ENCODE measurements around the gene HSPB6.

Gene HSPB6

DNA sequence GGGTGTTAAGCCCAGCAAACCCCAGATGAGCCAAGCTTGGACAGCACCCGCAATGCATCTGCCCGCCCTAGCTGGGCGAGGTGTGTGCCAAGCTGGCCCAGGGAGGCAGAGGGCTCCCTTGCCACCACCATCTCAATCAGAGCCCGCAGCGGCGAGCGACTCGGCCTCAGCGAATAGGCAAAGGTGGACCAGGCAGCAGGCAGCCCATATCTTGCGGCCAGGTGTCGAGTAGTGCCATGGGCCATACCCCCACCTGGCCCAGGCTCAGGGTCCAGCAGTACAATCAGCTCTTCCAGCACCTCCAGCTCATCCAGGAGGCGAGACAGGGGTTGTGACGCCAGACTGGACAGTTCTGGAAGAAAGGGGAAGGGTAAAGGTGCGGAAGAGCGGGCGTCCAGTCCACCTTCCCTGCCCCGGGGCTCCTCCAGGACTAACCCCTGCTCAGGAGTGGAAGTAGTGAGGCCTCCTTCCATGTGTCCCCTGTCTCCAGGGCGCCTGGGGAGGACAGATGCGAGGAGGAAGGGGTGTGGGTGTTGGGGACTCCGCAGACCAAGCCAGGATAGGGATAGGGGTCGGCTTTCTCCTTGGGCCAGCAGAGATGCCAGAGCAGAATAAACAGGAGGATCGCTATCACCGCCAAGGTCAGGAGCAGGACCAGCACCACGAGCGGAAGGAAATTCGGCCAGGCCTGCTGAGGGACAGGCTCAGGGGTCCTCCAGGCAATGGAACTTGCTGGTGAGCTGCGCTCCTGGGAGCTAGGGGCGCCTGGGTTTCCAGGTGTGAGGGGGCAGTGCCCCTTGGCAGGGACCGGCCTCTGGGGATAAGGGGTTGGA is 17.3 kb downstream of the HSPB6 start:
- TF ChIP-seq, protein P1, sequence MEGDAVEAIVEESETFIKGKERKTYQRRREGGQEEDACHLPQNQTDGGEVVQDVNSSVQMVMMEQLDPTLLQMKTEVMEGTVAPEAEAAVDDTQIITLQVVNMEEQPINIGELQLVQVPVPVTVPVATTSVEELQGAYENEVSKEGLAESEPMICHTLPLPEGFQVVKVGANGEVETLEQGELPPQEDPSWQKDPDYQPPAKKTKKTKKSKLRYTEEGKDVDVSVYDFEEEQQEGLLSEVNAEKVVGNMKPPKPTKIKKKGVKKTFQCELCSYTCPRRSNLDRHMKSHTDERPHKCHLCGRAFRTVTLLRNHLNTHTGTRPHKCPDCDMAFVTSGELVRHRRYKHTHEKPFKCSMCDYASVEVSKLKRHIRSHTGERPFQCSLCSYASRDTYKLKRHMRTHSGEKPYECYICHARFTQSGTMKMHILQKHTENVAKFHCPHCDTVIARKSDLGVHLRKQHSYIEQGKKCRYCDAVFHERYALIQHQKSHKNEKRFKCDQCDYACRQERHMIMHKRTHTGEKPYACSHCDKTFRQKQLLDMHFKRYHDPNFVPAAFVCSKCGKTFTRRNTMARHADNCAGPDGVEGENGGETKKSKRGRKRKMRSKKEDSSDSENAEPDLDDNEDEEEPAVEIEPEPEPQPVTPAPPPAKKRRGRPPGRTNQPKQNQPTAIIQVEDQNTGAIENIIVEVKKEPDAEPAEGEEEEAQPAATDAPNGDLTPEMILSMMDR (IDR thresholded peaks at IDR 0.05; ENCODE audit: extremely low read depth, insufficient read depth, missing control alignments): no peak
- peak; percentile 14 for DNase-seq (ENCODE audit: low spot score)
- in situ Hi-C loops (cut with MboI; ENCODE audit: low pct_unique_long_range_greater_than_20kb, low sequenced_read_pairs, unreplicated experiment): no loop called here

DNA sequence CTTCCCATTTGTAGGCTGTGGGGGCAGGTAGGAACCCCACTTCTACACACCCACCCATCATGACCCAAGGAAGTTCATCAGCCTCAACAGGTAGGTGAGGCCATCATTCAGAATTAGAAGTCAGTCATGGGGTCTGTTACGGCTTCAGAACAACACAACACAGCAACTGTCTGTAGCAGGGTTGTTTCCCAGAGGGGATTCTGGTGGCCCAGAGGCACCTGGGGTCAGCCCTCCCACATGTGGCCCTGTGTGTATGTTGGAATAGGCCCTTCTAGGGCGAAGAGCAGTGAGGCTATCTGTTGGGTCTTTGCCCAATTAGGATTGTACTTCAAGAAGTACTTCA is 18.0 kb downstream of the HSPB6 start:
- in situ Hi-C loops (cut with MboI; ENCODE audit: low pct_unique_long_range_greater_than_20kb, low sequenced_read_pairs, unreplicated experiment): no loop called here
- TF ChIP-seq, protein P1 (IDR thresholded peaks at IDR 0.05; ENCODE audit: extremely low read depth, insufficient read depth, missing control alignments): no peak
- peak; percentile 28 for DNase-seq (ENCODE audit: low spot score)

DNA sequence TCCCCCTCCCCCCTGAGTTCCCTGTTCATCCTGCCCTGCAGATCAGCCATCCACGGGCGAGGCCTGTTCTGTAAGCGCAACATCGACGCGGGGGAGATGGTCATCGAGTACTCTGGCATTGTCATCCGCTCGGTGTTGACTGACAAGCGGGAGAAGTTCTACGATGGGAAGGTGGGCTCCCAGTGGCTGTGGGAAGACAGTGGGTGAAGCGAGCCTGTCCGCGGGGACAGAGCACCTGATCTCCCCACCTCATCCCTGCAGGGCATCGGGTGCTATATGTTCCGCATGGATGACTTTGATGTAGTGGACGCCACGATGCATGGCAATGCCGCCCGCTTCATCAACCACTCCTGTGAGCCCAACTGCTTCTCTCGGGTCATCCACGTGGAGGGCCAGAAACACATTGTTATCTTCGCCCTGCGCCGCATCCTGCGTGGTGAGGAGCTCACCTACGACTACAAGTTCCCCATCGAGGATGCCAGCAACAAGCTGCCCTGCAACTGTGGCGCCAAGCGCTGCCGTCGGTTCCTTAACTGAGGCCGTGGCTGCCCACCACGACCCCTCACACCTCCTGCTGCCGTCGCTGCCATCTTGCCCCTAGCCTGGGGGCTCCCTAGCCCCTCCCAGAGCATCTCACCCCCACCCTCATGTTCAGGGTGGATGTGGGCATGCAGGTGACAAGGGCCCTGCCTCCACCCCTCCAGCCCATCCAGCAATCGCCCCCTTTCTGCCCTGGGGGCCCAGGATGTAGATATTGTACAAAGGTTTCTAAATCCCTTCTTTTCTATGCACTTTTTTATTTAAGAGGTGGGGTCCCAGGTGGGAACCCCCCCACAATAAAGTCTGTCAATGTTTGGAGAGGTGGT is 18.6 kb downstream of the HSPB6 start:
- DNase-seq (ENCODE audit: low spot score): peak; percentile 9
- in situ Hi-C loops (cut with MboI; ENCODE audit: low pct_unique_long_range_greater_than_20kb, low sequenced_read_pairs, unreplicated experiment): no loop called here
- TF ChIP-seq, protein P1 (IDR thresholded peaks at IDR 0.05; ENCODE audit: extremely low read depth, insufficient read depth, missing control alignments): no peak

DNA sequence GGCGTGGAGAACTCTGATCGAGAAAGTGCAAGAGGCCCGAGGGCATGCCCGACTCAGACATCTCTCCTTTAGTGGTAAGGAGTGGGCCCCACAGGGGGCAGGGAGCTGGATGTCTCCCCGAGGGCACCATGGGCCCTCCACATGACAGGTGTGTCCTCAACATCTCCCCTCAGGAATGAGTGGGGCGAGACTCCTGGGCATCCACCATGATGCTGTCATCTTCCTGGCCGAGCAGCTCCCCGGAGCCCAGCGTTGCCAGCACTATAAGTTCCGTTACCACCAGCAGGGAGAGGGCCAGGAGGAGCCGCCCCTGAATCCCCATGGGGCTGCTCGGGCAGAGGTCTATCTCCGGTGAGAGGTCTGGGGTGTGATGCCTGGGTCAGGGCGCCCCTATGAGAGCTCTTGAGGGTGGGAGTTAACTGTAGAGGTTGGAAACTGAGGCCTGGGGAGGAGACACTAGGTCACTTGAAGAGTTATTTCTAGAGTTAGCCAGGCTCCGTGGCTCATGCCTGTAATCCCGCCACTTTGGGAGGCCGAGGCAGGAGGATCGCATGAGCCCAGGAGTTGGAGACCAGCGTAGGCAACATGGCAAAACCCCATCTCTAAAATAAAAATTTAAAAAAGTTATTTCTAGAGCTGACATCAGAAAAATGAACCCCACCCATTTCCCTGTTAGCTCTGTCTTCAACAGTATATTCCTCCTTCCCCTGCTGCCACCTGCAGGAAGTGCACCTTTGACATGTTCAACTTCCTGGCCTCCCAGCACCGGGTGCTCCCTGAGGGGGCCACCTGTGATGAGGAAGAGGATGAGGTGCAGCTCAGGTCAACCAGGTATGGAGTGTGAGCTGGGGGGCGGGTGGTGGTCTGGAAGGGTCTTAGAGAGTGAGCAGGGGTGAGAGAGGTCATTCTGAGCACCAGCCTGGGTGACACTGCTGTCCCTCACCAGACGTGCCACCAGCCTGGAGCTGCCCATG is 19.6 kb downstream of the HSPB6 start:
- TF ChIP-seq, protein P1 (IDR thresholded peaks at IDR 0.05; ENCODE audit: extremely low read depth, insufficient read depth, missing control alignments): peak; percentile 34
- in situ Hi-C loops (cut with MboI; ENCODE audit: low pct_unique_long_range_greater_than_20kb, low sequenced_read_pairs, unreplicated experiment): no loop called here
- peak; percentile 31 for DNase-seq (ENCODE audit: low spot score)

DNA sequence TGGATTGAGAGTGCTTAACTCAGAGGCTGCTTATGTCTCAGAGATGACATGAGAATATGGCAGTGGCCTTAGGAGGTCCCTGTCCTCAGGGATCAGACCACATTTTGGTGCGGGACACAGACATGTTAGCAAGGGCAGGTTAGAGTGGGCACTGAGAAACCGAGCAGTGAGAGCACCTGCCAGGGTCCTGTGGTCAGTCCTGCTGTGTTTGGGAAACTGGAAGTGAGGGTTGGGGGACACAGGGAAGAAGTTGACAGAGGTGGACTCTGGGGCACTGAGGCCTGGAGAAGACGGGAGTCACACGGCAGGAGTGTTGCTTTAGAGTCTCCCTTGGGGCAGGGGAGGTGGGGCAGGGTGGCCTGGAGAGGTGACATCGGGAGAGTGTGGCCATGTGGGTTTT is 21.9 kb downstream of the HSPB6 start:
- in situ Hi-C loops (cut with MboI; ENCODE audit: low pct_unique_long_range_greater_than_20kb, low sequenced_read_pairs, unreplicated experiment): no loop called here
- DNase-seq (ENCODE audit: low spot score): peak; percentile 15
- TF ChIP-seq, protein P1 (IDR thresholded peaks at IDR 0.05; ENCODE audit: extremely low read depth, insufficient read depth, missing control alignments): no peak

DNA sequence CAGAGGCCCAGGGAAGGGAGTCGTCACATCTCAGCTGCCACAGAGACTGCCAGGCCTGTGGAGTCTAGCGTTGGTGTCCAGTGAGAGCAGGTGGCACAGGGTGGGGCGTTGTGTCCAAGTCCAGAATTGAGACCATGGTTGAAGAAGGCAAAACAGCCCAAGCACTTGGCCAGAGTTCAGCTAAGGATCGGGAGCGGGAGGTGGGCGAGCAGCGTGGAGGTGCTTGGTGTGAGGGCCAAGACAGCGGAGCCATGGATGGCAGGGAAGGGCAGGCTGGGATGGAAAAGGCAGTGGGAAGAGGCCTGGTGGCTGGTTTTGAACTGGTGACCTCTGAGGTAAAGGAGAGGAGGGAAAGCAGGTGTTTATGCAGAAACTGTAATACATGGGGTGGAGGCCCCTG is 22.6 kb downstream of the HSPB6 start:
- DNase-seq (ENCODE audit: low spot score): peak; percentile 16
- in situ Hi-C loops (cut with MboI; ENCODE audit: low pct_unique_long_range_greater_than_20kb, low sequenced_read_pairs, unreplicated experiment): no loop called here
- TF ChIP-seq, protein P1 (IDR thresholded peaks at IDR 0.05; ENCODE audit: extremely low read depth, insufficient read depth, missing control alignments): no peak
